Activated CD8-positive, alpha-beta memory T cell treated with anti-CD3 and anti-CD28 coated beads, Interleukin-2, amount 50 U/mL, for 24 hours (primary cell): ENCODE measurements around the gene C15orf62.
A peak's percentile ranks its signal among the peaks of the same experiment; 100 is the strongest.

Experiments
- DNase-seq: peaks from one replicate; pipeline ENCODE4 v3.0.0-alpha.2; 2020; ENCODE audit errors: extremely low read depth

C15orf62 gene

GRCh38 chr15:40769274-40770146 lies at the start of gene C15orf62:
C15orf62 (plus strand) TSS chr15:40769980; CDS start chr15:40770496, 516 bp downstream.
- no peak for DNase-seq

DNA sequence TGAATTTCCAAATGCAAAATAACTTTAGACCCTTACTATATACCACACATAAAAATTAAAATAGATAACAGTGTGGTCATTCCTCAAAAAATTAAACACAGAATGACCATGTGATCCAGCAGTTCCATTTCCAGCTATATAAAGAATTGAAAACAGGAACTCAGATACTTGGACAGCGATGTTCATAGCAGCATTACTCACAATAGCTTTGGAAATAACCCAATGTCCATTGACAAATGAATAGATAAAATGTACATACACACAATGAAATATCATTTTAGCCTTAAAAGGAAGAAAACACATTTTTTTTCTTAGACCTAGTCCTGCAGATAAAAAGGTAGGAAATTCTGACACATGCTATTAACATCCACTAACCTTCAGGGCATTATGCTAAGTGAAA lies 48.1 kb upstream of the C15orf62 start:
- no peak for DNase-seq

DNA sequence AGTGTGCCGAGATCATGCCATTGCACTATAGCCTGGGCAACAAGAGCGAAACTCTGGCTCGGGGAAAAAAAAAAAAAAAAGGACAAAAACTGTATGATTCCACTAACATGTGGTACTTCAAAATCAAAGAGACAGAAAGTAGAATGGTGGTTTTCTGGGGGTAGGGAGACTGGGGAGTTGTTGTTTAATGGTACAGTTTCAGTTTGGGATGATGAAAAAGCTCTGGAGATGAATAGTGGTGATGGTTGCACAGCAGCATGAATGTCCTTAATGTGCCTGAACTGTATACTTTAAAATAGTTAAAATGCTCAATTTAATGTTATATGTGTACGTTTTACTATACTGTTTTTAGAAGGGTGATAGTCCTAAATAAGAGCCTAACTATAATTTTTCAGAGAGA lies 47.4 kb upstream of the C15orf62 start:
- DNase-seq, result no peak

- DNase-seq, result no peak
Observed at GRCh38 chr15:40722934-40723333, 46.8 kb upstream of the C15orf62 start.

GRCh38 chr15:40723919-40724318 lies 45.9 kb upstream of the C15orf62 start:
- no peak for DNase-seq

DNA sequence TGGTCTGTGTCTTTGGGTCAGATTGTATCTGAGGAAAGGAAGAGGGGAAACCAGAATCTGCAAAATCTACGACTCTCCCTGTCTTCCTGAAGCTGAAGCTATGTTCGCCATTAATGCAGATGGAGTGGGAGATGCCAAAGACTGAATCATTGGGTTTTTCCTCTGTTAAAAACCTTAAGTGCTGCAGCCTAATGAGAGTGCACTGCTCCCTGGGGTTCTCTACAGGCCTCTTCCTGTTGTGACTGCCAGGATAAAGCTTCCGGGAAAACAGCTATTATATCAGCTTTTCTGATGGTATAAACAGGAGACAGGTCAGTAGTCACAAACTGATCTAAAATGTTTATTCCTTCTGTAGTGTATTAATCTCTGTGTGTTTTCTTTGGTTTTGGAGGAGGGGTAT lies 38.7 kb upstream of the C15orf62 start:
- no peak for DNase-seq

- no peak for DNase-seq
Observed at GRCh38 chr15:40736575-40736974, 33.2 kb upstream of the C15orf62 start.

DNA sequence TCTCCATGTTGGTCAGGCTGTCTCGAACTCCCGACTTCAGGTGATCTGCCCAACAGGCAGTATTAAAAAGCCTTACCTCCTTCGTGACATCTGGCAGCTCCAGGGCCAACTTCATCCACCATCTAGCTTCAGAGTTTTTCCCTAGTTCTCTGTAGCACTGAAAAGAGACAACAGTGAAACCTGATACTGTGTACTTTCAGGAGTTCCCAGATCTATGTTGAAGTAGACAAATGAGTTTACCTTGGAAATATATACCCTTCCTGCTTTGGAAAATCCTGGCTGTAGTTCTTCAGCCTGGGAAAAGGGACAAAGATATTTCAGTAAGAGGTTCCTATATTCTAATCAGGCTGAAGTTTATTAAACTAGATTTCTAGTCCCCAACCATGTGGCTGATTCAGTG lies 32.7 kb upstream of the C15orf62 start:
- no peak for DNase-seq

- DNase-seq, result no peak
Observed at GRCh38 chr15:40739047-40739446, 30.7 kb upstream of the C15orf62 start.

GRCh38 chr15:40739854-40740253 lies 29.9 kb upstream of the C15orf62 start:
- no peak for DNase-seq

- DNase-seq, result no peak
Observed at GRCh38 chr15:40743485-40743901, 26.3 kb upstream of the C15orf62 start.

GRCh38 chr15:40743921-40744814 lies 25.6 kb upstream of the C15orf62 start:
- peak; percentile 58 for DNase-seq

- no peak for DNase-seq
Observed at GRCh38 chr15:40744815-40745152, 25.0 kb upstream of the C15orf62 start.

DNA sequence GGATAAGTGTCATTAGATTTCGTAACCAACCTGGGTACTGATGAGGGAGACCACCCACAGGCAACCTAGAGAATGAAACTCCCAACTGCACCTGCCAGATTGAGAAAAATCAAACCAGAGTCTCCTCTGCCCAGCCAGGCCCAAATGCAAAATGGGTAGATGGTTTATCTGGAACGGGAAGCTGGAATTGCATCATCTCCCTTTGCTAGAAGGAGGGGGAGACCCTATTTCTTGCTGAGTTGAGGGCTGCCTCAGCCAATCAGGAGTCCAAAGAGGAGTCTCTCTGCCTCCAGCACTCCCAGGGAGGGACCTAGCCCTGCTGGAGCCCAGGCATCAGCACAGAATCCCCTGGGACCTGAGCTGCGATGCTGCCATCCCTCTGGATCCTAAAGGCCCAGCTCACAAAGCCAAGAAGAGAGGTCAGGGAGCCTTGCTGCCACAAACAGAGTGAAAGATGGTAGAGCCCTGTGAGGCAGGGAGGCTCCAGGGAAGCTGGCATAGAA lies 22.8 kb upstream of the C15orf62 start:
- no peak for DNase-seq

DNA sequence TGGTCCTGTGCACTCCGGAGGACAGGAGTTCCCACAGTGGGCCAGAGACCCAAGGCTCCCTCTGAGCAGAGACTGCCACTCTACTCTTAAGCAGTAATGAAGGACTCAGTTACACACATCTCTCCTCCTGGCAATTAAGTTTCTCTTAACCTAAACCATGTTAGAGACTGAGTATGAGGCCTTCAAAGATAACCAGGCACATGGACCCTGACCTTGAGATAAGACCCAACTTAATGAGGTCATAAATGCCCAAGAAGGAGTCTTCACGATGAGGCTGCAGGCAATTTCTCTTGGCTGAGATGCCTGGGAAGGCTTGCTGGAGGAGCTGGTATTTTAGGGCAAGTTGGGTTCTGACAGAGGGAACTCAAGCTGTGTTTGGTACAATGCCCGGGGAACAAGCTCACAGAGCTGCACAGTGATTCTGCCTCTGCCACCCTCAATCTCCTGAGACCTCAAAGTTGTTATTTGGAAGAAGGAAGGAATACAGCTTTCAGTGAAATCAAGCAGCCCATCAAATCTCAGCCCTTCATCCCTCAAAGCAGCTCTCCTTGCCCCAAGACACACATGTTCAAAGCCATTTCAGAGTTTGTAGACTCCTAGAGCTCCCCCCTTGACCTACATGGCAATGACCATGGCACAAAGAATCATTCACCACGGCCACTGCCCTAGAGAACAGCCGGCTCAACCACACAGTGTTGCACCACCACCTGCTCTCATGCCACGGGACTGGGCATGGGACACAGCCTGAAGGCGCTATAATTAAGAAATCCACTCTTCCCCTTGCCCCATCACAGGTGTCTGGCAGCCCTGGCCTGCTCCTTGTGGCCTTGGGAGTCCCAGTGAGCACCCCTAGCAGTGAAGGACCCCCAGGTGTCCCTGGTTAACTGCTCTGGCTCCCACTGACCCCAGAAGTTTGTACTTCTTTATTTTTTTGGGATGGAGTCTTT lies 21.8 kb upstream of the C15orf62 start:
- no peak for DNase-seq

- no peak for DNase-seq
Observed at GRCh38 chr15:40749151-40749630, 20.6 kb upstream of the C15orf62 start.

DNA sequence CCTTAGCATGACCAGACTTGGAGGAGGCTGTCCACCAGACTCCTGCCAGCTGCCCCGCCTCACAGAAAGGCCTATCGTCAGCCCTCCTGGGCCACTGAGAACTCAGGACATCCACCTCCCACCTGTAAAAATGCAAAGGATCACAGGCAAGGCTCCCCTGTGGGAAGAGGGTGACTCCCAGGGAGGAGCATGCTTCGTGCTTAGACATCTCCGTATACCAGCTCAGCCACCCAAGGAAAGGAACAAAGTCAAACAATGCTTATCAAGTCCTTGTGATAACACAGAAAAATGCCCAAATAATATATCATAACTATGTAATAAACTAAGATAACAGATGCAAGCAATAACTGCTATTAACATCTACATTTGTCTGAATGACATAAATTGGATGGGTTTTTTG lies 18.9 kb upstream of the C15orf62 start:
- no peak for DNase-seq

DNA sequence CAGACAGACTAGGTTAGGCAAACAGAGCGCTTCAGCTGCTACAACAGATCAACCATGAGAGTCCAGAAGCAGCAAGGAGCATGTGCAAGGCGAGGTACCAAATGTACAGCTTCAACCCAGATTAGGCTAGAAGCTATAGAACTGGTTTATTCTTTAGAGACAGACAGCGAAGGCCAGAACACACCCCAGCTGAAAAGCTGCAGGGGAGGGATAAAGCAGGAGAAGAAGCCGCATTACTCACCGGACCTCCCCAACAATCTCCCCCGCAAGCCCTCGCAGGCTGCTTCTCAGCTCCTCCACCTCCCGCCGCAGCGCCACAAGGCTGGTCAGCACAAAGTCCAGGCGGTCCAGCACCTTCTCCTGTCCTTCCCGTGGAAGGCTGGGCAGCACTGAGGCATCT lies 18.0 kb upstream of the C15orf62 start:
- DNase-seq, result no peak

DNA sequence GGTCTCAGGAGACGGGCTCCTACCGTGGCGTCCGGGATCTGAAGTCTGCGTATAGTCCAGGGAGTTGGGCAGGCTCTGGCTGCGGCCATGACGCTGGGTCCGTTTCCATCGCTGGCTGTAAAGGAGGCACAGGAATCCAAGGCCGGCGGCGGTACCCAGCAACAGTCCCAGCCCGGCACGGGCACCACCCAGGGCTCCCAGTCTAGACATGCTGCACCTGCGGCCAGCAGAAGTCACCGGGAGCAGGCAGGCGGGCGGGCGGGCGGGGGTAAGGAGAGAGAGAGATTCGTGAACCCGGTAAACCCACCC lies 15.3 kb upstream of the C15orf62 start:
- no peak for DNase-seq

DNA sequence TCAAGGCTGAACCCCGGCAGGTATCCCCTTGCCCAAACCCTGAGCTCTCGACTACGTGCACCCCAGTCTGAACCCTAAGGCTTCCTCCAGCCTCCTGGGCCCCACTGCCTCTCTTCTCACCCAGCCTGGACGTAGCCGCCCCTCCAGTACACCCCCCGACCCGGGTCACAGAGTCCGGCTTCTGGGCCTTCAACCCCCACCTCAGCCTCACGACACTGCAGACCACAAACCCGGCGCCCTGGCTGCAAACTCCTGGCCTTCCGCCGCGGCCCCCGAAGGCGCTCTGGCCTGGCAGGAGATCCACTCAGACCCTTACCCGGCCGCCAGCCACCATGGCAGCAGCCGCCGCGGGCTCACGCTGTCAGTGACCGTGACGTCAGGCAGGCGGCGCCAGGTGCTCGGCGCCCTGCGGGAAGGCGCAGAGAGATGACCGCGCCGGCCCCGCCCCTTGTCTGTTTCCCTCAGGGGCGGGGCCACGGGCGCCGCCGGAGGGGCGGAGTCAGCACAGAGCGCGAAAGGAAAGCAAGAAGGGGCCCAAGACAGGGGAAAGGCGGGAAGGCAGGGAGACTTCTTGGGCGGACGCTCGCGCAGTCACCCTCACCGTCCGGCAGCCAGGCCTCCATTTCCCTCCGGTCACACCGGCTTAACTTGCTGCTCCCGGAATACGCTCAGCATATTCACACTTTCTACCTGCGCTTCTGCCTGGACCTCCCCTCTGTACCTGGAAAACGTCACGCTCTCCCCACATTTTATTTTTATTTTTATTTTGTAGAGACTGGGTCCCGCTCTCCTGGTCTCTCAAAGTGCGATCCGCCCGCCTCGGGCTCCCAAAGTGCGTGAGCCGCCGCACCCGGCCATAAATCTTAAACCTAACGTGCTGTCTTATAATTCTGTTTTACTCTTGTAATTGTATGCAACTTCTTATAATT lies 14.6 kb upstream of the C15orf62 start, which contains the start of gene RMDN3:
TSS of gene RMDN3 (minus strand) at position 372 of the 929 bp plus-strand sequence. CDS start 471 bp downstream, outside the sequence.
- peak; percentile 81 for DNase-seq
